Effector memory CD8-positive, alpha-beta T cell (primary cell): ENCODE measurements around the gene TBL1XR1.

Experiments
- ATAC-seq: fragments of 150-1000 bp; cut with Tn5 transposase; replicated peaks from 2 replicates; pipeline ENCODE4 v1.10.0; 2021; ENCODE audit warnings: mild to moderate bottlenecking, moderate library complexity
- DNase-seq, 3 experiments: peaks; one replicate each; pipeline ENCODE4 v3.0.0; 2021
- H3K27ac Mint-ChIP-seq, 2 donors: one replicate each; pipeline ENCODE4 v1.8.0; 2022; ENCODE audit warnings: mild to moderate bottlenecking in 2 of 2, mixed read lengths in 2 of 2, moderate library complexity in 2 of 2
- H3K27me3 Mint-ChIP-seq, 2 donors: one replicate each; pipeline ENCODE4 v1.8.0; 2022; ENCODE audit warnings: mixed read lengths in 2 of 2
- H3K36me3 Mint-ChIP-seq: one replicate; pipeline ENCODE4 v1.8.0; 2022; ENCODE audit warnings: mild to moderate bottlenecking, moderate library complexity, mixed read lengths; ENCODE audit not compliant: insufficient read depth
- H3K4me1 Mint-ChIP-seq, 2 donors: one replicate each; pipeline ENCODE4 v1.8.0; 2022; ENCODE audit warnings: low read depth in 2 of 2, mixed read lengths in 2 of 2
- H3K4me3 Mint-ChIP-seq, 2 donors: one replicate each; pipeline ENCODE4 v1.8.0; 2022; ENCODE audit warnings: mild to moderate bottlenecking in 2 of 2, mixed read lengths in 2 of 2, moderate library complexity in 2 of 2
- H3K9me3 Mint-ChIP-seq, 2 donors: one replicate each; pipeline ENCODE4 v1.8.0; 2022; ENCODE audit warnings: mixed read lengths in 2 of 2

TBL1XR1 gene

GRCh38 chr3:177065285-177066033 is 131.8 kb downstream of the TBL1XR1 start:
- no peaks in the 10 kb centered on the region for H3K27me3 Mint-ChIP-seq
- H3K27ac Mint-ChIP-seq: no peak overlapping the region
- no peaks in the 10 kb centered on the region for H3K9me3 Mint-ChIP-seq
- ATAC-seq (no peak), DNase-seq (no peak)
- H3K36me3 Mint-ChIP-seq: peaks cover 3% of the 10 kb centered on the region
- H3K4me3 Mint-ChIP-seq: peak overlapping the region in 1 of 2 donors; percentile 17
- H3K4me1 Mint-ChIP-seq: peaks cover 28 to 51% of the 10 kb centered on the region in 2 donors

DNA sequence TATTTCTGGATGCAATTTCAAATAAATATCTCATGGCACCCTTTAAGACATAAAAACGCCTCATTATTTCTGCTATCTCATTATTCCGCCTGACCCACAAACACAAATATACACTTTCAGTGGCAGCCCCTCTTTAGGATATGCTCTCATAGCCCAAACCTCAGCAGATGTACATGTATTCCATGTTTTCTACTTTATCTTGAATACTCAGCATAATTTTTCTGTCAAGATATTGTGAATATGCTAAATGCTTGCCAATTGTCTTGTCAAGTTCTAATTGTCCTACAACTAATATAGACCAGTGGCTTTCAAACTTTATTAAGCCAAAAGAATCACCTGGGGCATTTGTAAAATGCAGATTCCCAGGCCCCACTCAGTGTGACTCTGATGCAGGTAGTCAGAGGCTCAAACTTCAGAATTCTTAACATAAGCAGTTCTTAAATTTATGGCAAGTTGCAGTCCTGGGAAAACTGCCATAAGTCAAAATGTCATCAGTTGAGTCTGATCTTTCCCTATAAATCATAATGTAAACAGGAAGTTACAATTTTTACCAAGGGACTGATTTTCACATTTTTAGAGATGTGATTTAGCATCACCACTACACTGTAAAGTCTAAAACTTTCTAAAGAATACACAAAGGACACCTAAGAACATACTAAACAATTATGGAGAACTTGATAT is 135.1 kb downstream of the TBL1XR1 start:
- DNase-seq (no peak), ATAC-seq (no peak)
- Mint-ChIP-seq H3K27ac (no peak overlapping the region), H3K4me1 (peaks cover 14 to 38% of the 10 kb centered on the region in 2 donors), H3K36me3 (no peaks in the 10 kb centered on the region), H3K9me3 (no peaks in the 10 kb centered on the region), H3K27me3 (no peaks in the 10 kb centered on the region), H3K4me3 (no peak overlapping the region)

DNA sequence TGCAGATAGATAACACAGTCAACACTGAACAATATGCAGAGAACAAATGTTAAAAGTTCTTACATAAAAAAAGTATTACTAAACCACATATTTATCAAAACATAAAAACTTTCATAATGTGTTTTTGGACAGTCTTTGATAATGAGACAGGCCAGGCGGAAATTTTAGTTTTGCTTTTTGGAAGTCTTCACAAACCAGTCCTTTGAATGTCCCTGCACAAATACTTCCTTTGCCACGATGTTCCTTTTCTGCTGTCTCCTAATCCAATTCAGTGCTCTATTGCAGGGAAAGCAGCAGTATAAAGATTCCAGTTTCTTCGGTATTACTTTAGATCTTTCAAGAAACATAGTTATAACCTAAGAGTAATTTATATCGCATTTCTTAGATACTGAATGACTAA is 135.9 kb downstream of the TBL1XR1 start:
- Mint-ChIP-seq H3K27me3 (no peaks in the 10 kb centered on the region), H3K4me3 (no peak overlapping the region), H3K36me3 (no peaks in the 10 kb centered on the region), H3K9me3 (no peaks in the 10 kb centered on the region), H3K27ac (no peak overlapping the region), H3K4me1 (peaks cover 12 to 34% of the 10 kb centered on the region in 2 donors)
- no peak for DNase-seq
- no peak for ATAC-seq

GRCh38 chr3:177060492-177060891 is 136.8 kb downstream of the TBL1XR1 start:
- H3K27me3 Mint-ChIP-seq: no peaks in the 10 kb centered on the region
- no peaks in the 10 kb centered on the region for H3K9me3 Mint-ChIP-seq
- DNase-seq (no peak), ATAC-seq (no peak)
- H3K4me3 Mint-ChIP-seq: no peak overlapping the region
- no peak overlapping the region for H3K27ac Mint-ChIP-seq
- peaks cover 6 to 29% of the 10 kb centered on the region in 2 donors for H3K4me1 Mint-ChIP-seq
- no peaks in the 10 kb centered on the region for H3K36me3 Mint-ChIP-seq

DNA sequence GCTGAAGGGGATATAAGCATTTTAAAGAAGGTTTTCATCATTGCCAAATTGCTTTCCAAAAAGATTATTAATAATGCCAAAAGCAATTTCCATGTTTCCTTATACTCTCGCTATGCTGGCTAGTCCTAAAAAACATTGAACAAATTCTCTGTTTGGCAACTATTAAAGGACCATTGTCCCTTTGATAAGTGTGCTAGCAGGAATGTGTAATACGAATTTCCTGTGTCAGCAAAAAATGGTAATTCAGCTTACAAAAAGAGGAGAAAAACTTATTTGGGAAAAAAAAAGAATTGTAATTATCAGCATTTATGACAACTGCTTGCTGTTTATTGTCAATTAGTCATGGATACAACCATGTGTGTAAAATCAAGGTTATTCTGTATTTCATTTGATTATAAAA is 138.6 kb downstream of the TBL1XR1 start:
- DNase-seq (no peak), ATAC-seq (no peak)
- no peaks in the 10 kb centered on the region for H3K36me3 Mint-ChIP-seq
- H3K27ac Mint-ChIP-seq: no peak overlapping the region
- H3K4me3 Mint-ChIP-seq: no peak overlapping the region
- no peaks in the 10 kb centered on the region for H3K27me3 Mint-ChIP-seq
- H3K9me3 Mint-ChIP-seq: no peaks in the 10 kb centered on the region
- peaks cover 6 to 26% of the 10 kb centered on the region in 2 donors for H3K4me1 Mint-ChIP-seq

GRCh38 chr3:177057768-177058167 is 139.5 kb downstream of the TBL1XR1 start:
- no peak overlapping the region for H3K4me3 Mint-ChIP-seq
- H3K36me3 Mint-ChIP-seq: no peaks in the 10 kb centered on the region
- peaks cover 6 to 23% of the 10 kb centered on the region in 2 donors for H3K4me1 Mint-ChIP-seq
- no peaks in the 10 kb centered on the region for H3K27me3 Mint-ChIP-seq
- H3K27ac Mint-ChIP-seq: no peak overlapping the region
- ATAC-seq: peak; percentile 78
- no peaks in the 10 kb centered on the region for H3K9me3 Mint-ChIP-seq
- peak in 1 of 3 experiments; percentile 20 for DNase-seq

GRCh38 chr3:177056927-177057326 is 140.4 kb downstream of the TBL1XR1 start:
- Mint-ChIP-seq H3K9me3 (no peaks in the 10 kb centered on the region), H3K27ac (no peak overlapping the region), H3K27me3 (no peaks in the 10 kb centered on the region), H3K4me1 (peaks cover 4 to 20% of the 10 kb centered on the region in 2 donors), H3K36me3 (no peaks in the 10 kb centered on the region), H3K4me3 (no peak overlapping the region)
- DNase-seq: no peak
- no peak for ATAC-seq

- ATAC-seq: no peak
- DNase-seq: no peak
- H3K36me3 Mint-ChIP-seq: peaks cover 5% of the 10 kb centered on the region
- H3K4me1 Mint-ChIP-seq: peaks cover 3 to 19% of the 10 kb centered on the region in 2 donors
- no peaks in the 10 kb centered on the region for H3K9me3 Mint-ChIP-seq
- no peak overlapping the region for H3K27ac Mint-ChIP-seq
- H3K27me3 Mint-ChIP-seq: no peaks in the 10 kb centered on the region
- no peak overlapping the region for H3K4me3 Mint-ChIP-seq
Observed at GRCh38 chr3:177055605-177056571, 141.4 kb downstream of the TBL1XR1 start.

- Mint-ChIP-seq H3K4me3 (no peak overlapping the region), H3K36me3 (peaks cover 31% of the 10 kb centered on the region), H3K27me3 (no peaks in the 10 kb centered on the region), H3K27ac (peak overlapping the region; percentile 51 to 59), H3K4me1 (peaks cover 3 to 17% of the 10 kb centered on the region in 2 donors), H3K9me3 (no peaks in the 10 kb centered on the region)
- DNase-seq: no peak
- no peak for ATAC-seq
Observed at GRCh38 chr3:177053107-177053506, 144.2 kb downstream of the TBL1XR1 start.

- H3K27ac Mint-ChIP-seq: no peak overlapping the region
- peaks cover 3 to 17% of the 10 kb centered on the region in 2 donors for H3K4me1 Mint-ChIP-seq
- ATAC-seq: no peak
Observed at GRCh38 chr3:177051411-177051810, 145.9 kb downstream of the TBL1XR1 start.

GRCh38 chr3:177050501-177051237 is 146.6 kb downstream of the TBL1XR1 start:
- ATAC-seq (peak; percentile 81), DNase-seq (peak in 1 of 3 experiments; percentile 6)
- Mint-ChIP-seq H3K27me3 (no peaks in the 10 kb centered on the region), H3K4me1 (peaks cover 3 to 17% of the 10 kb centered on the region in 2 donors), H3K36me3 (peaks cover 42% of the 10 kb centered on the region), H3K9me3 (no peaks in the 10 kb centered on the region), H3K27ac (no peak overlapping the region), H3K4me3 (no peak overlapping the region)

More at GRCh38 chr3:177051411-177051810, 145.9 kb downstream of the TBL1XR1 start:
- no peak overlapping the region for H3K4me3 Mint-ChIP-seq
- H3K36me3 Mint-ChIP-seq: peaks cover 36% of the 10 kb centered on the region
- no peaks in the 10 kb centered on the region for H3K27me3 Mint-ChIP-seq
- DNase-seq: no peak
- H3K9me3 Mint-ChIP-seq: no peaks in the 10 kb centered on the region

DNA sequence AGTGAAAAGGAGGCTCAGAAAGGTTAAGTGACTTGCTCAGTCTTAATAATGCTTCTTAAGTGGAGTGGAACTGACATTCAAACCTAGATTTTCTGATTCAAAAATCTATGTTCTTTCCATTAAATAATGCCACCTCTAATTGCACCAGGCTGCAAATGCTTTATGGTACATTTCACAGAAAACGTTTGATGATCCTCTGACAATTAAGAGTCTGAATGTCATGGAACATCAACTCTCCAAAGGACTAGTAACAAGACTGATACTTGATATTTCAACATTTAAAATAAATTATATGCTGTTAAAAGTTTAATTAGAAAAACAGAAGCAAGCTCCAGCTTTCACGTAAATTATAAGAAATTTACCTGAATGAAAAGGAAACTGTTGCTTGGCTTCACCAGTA is 151.5 kb downstream of the TBL1XR1 start:
- Mint-ChIP-seq H3K4me3 (no peak overlapping the region), H3K27me3 (no peaks in the 10 kb centered on the region), H3K36me3 (peaks cover 50% of the 10 kb centered on the region), H3K4me1 (peaks cover 6 to 21% of the 10 kb centered on the region in 2 donors), H3K9me3 (no peaks in the 10 kb centered on the region), H3K27ac (no peak overlapping the region)
- ATAC-seq (no peak), DNase-seq (no peak)

GRCh38 chr3:177045222-177045621 is 152.1 kb downstream of the TBL1XR1 start:
- no peak for ATAC-seq
- no peak overlapping the region for H3K4me3 Mint-ChIP-seq
- H3K27ac Mint-ChIP-seq: no peak overlapping the region
- no peak for DNase-seq
- peaks cover 44% of the 10 kb centered on the region for H3K36me3 Mint-ChIP-seq
- no peaks in the 10 kb centered on the region for H3K27me3 Mint-ChIP-seq
- peaks cover 6 to 21% of the 10 kb centered on the region in 2 donors for H3K4me1 Mint-ChIP-seq
- H3K9me3 Mint-ChIP-seq: no peaks in the 10 kb centered on the region
